Stimulated activated CD4-positive, alpha-beta T cell treated with anti-CD3 and anti-CD28 coated beads, Interleukin-1b, Interleukin-23, amount 100 ng/mL, for 24 hours (primary cell): ENCODE measurements around the gene OTOR.
A peak's percentile ranks its signal among the peaks of the same experiment; 100 is the strongest.

ENCODE experiments used
- DNase-seq, 4 experiments: peaks; one replicate each; pipeline ENCODE4 v3.0.0-alpha.2; 2020; ENCODE audit warnings: low read depth in 4 of 4, low spot score in 1 of 4

Gene OTOR

DNA sequence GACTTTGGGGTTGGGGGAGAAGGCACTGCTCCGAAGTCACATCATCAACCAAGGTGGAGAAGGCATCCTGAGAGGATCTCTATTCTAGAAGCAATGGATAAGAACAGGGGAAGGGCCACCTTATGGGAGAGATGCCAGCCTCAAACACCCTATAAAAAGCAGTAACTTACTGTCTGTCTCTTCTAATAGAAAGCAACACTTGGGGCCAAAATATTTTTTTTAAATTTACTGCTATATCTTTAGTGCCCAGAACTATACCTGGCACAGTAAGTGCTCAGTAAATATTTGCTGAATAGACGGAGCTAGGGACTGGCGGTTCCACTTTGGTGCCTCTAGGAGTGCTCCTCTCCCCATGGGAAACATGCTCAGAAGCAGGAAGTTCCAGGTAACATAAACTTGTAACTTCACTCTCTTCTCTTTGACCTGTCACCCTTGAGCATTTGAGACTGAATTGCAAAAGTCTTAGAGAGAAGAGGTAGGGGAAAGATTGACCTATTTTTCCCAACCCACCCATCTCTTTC lies 807 bp upstream of the OTOR start:
- DNase-seq: no peak

DNA sequence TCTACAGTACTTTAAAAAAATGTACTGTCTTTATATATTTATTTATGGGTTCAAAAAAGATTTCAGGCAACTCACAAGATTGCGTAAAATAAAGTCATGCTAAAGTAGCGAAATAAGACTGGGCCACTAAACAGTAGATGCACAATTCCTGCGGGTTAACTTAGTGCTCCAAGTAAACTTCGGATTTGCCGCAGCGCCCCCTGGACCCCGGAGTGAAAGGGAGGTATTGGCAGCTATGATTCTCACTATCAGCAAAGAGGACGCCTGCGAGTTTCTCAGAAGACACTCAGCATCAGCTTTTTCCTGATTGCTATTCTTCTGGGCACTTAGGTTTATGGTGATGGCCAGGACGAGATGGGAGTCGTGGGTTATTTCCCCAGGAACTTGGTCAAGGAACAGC lies 1.4 kb downstream of the OTOR start:
- DNase-seq: no peak

DNA sequence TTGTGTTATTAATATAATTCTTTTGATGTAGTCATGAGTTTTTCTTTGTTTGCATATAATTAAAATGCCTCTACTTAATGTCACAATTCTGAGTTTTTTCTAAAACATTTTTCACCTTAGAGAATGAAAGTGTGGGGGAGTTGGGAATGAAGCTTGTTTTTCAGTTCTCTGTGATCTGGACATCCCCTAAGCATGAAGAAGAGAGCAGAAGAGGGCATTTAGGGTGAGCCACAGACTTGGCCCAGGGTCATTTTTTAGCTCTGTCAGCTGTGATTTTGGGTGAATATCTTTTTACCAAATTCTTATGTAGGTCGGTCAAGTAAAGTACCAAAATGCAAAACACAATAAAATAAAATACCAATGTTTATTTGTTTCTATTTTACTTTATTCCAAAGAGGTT lies 3.9 kb downstream of the OTOR start:
- DNase-seq: no peak

DNA sequence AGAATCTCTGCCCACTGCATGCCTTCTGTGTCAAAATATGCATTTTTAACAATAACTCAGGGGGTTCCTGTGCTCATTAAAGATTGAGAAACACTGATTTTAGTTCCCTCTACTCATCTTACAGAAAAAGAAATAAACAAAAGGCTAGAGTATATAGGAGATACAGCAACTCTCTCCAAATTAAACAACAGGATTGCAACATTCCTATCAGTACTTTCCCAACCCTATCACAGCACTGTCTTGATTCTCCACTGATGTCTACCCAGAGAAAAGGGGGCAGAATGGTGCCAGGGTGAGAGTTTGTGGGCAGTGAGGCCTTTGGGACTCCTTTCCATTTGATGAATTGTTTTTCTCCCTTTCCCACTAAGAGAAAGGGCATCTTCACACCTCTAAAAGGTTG lies 4.7 kb downstream of the OTOR start:
- no peak for DNase-seq

DNA sequence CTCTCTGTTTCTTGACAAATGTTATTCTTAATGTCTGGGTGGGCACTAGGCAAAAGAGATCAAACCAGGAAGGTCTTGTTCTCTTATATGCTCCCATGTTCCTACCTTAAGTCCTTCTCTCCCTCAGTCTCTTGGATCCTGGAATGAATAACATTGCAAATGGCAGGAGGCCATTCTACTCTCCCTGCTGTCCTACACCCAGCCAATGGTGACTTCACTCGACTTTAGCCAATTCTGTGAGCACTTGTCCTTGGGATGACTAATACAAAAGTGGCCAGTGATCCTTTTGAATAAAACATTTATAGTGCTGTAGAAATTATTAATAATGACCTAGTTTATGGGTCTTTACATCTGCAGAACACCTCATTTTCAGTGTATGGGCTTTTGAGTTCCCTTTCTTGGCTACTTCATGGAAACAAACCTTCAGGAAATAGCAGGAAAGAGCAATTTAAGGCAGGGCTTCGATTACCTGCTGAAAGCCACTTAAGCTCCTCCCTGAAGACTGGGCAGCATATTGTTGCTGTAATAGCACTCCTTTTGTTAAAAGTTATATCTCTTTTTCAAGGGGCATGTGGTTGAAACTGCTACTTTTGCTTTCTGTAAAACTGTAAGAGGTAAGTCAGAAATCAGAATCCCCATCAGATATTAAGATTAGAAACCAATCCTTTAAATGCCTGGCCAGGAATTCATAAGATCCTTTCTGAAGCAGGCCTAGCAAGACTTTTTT lies 10.5 kb downstream of the OTOR start:
- no peak for DNase-seq

DNA sequence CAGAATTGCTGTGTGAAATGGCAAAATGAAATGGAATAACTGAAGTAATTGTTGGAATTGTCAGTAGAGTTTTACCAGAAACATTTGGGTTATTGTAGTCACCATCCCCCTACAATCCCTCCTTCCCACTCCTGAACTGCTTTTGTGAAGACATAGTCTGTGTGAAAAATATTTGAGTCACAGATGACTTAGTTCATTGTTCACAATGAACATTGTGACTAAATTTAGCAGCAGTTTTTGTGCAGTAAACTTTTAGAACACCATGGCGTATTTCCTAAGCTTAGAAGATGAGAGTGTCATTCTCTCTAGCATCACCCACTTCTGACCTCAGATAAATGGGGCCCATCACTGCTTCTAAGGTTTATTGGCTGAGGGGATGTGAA lies 11.0 kb downstream of the OTOR start:
- DNase-seq: no peak

DNA sequence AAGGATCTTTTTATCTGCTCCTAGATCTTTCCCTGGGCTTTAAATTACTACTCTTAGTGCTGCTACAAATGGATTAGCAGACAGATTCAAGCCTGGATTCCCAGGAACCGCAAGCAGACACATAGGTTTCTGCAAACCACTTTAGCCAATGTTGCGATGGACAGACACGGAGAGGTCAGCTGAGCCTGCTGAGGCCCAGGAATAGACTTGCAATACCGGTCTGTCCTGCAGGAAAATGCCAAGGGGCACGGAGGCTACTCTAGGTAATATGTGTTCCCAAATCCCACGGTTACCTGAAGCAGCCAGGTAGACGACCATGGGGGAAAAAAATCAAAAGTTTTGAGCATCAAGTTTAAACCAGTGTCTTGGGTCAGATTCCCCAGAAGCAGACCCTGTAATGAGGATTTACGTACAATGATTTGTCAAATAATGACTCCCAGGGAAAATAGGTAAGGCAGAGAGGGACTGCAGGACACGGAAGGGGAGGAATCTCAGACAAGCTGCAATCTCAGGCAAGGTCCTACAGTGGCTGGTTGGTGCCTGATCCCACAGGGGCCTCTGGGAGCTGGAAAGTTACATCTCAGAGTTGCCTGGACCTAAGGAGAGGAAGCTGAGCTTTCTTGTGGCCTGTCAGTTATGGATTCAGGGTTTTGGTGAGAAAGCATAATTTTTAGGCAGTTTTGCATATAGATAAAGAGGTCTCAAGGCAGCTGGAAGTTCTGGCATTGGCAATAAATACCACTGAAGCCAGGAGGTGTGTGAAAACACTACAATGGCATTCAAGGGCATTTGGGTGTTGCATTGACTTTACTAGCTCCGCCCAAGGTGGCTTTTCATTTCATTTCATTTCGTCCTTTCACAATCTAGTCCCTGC lies 12.5 kb downstream of the OTOR start:
- no peak for DNase-seq

DNA sequence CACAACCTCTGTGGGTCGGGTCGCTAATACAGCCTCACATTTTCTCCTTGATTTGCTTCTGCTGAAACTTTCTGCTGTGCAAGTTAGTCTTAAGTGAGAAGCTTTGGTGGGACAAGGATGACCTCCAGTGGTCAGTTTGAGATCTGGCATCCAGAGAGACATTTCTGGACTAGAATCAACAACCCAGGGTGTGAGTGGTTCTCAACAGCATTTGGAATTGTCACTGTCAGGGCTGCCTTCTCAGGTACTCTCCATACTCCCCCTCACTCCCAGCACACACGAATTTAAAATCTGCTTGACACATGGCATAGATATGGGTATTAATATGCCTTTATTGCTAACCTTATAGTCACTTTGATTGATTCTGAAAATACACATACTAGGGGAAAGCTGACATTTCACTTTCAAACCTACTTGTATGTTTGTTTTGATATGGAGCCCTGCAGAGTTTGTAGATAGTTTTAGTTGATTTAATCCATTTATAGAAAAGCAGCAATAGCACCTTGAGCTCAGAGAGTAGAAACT lies 13.2 kb downstream of the OTOR start:
- peak in 3 of 4 experiments; percentile 1 to 21 (median 12) for DNase-seq

DNA sequence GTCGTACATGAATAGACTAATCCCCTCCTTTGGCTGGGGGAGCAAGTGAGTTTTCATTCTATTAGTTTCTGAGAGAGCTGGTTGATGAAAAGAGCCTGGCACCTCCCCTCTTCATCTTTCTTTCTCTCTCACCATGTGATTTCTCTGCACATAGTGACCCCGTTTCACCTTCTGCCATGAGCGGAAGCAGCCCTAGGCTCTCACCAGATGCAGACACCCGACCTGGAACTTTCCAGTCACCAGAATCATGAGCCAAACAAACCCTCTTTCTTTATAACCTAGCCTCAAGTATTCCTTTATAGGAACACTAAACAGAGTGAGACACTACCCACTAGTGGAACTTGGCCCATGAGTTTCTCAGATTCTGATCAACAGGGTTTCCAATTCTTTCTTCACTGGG lies 16.4 kb downstream of the OTOR start:
- DNase-seq: no peak

DNA sequence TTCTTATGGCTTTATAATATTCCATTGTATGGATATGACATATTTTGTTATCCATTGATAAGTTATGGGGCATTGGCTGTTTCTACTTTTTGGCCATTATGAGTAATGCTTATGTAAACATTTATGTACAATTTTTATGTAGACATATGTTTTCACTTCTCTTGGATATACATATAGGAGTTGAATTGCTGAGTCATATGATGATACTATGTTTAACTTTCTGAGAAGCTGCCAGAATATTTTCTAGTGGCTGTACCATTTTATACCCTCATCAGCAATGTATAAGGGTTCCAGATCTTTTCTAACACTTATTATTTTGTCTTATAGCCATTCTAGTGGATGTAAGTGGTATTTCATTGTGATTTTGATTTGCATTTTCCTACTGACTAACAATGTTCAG lies 23.1 kb downstream of the OTOR start:
- DNase-seq: no peak

DNA sequence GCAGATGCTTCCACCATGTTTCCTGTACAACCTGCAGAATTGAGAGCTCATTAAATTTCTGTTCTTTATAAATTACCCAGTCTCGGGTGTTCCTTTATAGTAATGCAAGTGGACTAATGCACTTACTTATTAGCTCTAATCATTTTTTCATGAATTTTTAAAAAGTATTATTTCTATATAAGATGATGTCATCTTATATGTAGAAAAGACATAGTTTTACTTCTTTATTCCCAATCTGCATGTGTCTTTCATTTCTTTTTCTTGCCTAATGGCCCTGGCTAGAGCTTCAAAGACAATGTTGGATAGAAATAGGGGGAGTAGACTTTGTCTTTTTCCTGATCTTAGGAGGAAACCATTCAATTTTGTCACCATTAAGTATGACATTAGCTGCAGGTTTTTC lies 27.8 kb downstream of the OTOR start:
- no peak for DNase-seq

DNA sequence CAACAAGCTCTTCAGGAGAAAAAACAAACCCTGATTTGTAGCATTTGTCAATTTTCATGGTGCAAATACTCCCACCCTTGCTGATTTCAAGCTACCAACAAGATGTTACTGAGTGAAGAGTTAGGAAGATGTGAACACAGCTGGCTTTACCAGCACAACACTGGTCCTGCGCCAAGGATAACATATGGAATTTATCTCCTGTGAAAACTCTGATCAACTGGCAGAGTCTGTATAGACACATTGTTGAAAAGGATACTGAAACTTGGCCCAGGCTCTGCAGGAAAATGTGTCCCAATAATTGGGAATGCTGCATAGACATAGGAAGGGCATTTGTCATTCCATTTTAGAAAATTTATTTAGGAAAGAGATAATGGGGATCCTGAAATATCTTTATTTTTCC lies 29.0 kb downstream of the OTOR start:
- DNase-seq: no peak

DNA sequence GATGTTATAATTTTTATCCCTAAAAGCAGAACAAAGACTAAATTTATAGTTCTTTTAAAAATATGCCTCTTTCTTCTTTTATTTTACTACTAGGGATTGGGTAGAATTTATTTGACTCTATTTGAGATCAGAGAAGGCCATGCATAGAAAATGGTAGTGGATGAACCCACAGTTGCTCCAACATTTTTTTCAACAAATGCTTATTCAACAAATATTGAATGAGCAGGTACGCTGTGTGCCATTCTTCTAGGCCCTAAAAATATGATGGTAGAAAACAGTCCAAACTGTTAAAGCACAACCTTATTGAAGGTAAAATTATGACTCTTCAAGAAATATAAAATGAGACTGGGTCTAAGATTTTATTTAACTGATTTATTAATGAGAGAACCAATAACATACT lies 30.0 kb downstream of the OTOR start:
- DNase-seq: no peak

DNA sequence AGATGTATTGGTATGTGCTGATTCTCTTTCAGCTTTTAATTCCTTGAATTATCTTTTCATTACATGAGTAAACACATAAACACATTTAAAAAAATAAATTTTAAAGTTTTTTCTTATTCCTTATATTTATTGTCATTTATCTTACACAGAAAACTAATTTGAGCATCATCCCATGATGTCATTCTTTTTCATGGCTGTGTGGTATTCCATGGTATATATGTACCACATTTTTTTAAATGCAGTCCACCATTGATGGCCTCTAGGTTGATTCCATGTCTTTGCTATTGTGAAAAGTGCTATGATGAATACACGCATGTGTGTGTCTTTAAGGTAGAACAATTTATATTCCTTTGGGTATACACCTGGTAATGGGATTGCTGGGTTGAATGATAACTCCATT lies 33.3 kb downstream of the OTOR start:
- DNase-seq: no peak

DNA sequence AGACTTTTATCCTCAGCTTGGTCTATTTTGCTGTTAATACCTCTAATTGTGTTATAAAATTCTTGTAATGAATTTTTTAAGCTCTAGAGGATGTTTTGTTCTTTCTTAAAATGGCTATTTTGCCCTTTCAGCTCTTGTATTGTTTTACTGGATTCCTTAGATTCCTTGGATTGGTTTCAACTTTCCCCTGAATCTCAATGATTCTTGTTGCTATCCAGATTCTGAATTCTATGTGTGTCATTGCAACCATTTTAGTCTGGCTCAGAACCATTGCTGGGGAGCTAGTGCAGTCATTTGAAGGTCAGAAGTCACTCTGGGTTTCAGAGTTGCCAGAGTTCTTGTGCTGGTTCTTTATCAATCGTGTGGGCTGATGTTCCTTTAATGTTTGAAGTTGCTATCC lies 37.1 kb downstream of the OTOR start:
- no peak for DNase-seq
